Immature natural killer cell (primary cell): ENCODE results near the gene MIA3. TPM values are rescaled to one million over a fixed set of nuclear protein-coding genes. Genes with fewer than 3 reads are reported as not detected.

Experiments
- DNase-seq, 3 donors: peaks; one replicate each; pipeline ENCODE4 v3.0.0; 2022; ENCODE audit warnings: mixed read lengths in 1 of 3
- H3K27ac Mint-ChIP-seq, 6 donors: one replicate each; pipeline ENCODE4 v1.8.0; 2020; ENCODE audit warnings: mixed read lengths in 6 of 6, mild to moderate bottlenecking in 5 of 6, inconsistent platforms in 4 of 6, moderate library complexity in 3 of 6
- H3K27me3 Mint-ChIP-seq, 3 donors: one replicate each; pipeline ENCODE4 v1.8.0; 2020 to 2021; ENCODE audit warnings: low read depth in 3 of 3, mild to moderate bottlenecking in 3 of 3, mixed read lengths in 3 of 3, moderate library complexity in 3 of 3, inconsistent platforms in 1 of 3
- H3K36me3 Mint-ChIP-seq, 3 donors: one replicate each; pipeline ENCODE4 v1.8.0; 2020; ENCODE audit warnings: mixed read lengths in 3 of 3, inconsistent platforms in 2 of 3, mild to moderate bottlenecking in 2 of 3
- H3K4me1 Mint-ChIP-seq, 2 donors: one replicate each; pipeline ENCODE4 v1.8.0; 2020; ENCODE audit warnings: inconsistent platforms in 2 of 2, mild to moderate bottlenecking in 2 of 2, mixed read lengths in 2 of 2, moderate library complexity in 1 of 2
- H3K4me3 Mint-ChIP-seq, 5 donors: one replicate each; pipeline ENCODE4 v1.8.0; 2020; ENCODE audit warnings: mild to moderate bottlenecking in 5 of 5, mixed read lengths in 5 of 5, inconsistent platforms in 3 of 5, moderate library complexity in 3 of 5
- H3K9me3 Mint-ChIP-seq, 6 donors: one replicate each; pipeline ENCODE4 v1.8.0; 2020; ENCODE audit warnings: mild to moderate bottlenecking in 6 of 6, mixed read lengths in 6 of 6, inconsistent platforms in 4 of 6, moderate library complexity in 3 of 6
- polyA plus RNA-seq, 3 donors: library from polyadenylated mRNA; unstranded; fragments of 300-500 nt; fragmentation: Illumina TruSeq; gene quantifications; one replicate each; pipeline ENCODE4 v1.2.3, GENCODE V29; 2021

The MIA3 gene
- polyA plus RNA-seq, 3 donors from 2014 or later = 24.5 to 61.6 (median 50.8) TPM

DNA sequence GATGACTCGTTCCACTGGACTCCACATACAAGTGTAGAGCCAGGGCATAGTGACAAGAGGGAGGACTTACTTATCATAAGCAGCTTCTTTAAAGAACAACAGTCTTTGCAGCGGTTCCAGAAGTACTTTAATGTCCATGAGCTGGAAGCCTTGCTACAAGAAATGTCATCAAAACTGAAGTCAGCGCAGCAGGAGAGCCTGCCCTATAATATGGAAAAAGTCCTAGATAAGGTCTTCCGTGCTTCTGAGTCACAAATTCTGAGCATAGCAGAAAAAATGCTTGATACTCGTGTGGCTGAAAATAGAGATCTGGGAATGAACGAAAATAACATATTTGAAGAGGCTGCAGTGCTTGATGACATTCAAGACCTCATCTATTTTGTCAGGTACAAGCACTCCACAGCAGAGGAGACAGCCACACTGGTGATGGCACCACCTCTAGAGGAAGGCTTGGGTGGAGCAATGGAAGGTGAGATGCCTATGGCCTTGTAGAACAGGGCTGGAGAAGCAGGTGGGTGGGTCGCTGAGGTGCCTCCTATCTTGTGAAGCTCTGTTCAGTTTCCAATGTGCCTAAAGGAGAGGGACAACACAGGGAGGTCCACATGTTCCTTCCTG, 12.1 kb downstream of the MIA3 start:
- Mint-ChIP-seq H3K27ac (no peak overlapping the region), H3K4me1 (peaks cover 0 to 5% of the 10 kb centered on the region in 2 donors), H3K9me3 (no peaks in the 10 kb centered on the region), H3K27me3 (peaks cover 0 to 6% (median 0%) of the 10 kb centered on the region in 3 donors), H3K4me3 (no peak overlapping the region), H3K36me3 (peaks cover 36 to 56% (median 45%) of the 10 kb centered on the region in 3 donors)
- no peak for DNase-seq

DNA sequence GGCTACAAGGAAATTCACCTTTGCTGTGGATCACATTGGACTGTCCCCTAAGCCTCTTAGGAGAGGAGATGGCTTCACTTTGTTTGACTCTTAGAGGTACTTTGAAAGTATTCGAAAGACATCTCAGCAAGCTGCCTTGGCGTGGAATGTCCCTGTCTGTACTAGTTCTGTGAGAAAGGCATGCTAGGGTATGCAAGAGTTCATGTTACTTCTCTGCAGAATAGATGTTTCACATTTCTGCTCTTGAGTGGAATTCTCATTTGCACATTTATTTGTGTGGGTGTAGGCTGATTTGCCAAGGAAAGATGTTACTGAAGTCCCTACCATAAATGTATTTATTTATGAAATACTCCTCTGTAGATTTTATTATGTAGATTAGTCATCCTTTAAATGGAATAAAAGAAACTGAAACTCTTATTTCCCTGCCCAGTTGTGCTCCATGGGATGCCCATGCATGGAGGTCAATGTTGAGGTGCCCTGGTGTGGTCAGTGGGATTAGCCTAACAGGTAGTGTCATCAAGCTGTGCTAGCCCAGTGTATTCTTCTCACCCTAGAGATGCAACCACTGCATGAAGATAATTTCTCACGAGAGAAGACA, 13.8 kb downstream of the MIA3 start:
- H3K27me3 Mint-ChIP-seq = peaks cover 0 to 6% (median 0%) of the 10 kb centered on the region in 3 donors
- no peak overlapping the region for H3K4me3 Mint-ChIP-seq
- no peak for DNase-seq
- peaks cover 0 to 5% of the 10 kb centered on the region in 2 donors for H3K4me1 Mint-ChIP-seq
- H3K36me3 Mint-ChIP-seq = peaks cover 29 to 52% (median 36%) of the 10 kb centered on the region in 3 donors
- no peak overlapping the region for H3K27ac Mint-ChIP-seq
- no peaks in the 10 kb centered on the region for H3K9me3 Mint-ChIP-seq

DNA sequence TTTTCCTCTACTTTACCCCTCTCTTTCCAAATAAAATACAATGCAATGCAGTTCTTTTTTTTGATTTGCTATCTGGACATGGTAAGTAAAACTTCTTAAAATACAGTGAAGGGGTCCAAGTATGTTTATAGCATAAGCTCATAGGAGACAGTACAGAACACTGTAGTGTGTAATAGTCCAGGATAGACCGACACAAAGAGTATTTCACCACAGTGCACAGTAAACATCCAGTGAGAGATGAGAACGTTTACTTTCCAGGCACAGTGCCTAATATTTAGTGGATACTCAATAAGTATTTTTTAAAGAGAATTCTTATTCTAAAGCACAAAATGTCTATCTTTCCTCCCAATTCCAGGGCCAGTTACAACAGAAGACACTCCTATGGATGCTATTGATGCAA, 14.9 kb downstream of the MIA3 start:
- no peaks in the 10 kb centered on the region for H3K9me3 Mint-ChIP-seq
- peaks cover 24 to 49% (median 28%) of the 10 kb centered on the region in 3 donors for H3K36me3 Mint-ChIP-seq
- no peak for DNase-seq
- H3K27me3 Mint-ChIP-seq = peaks cover 0 to 6% (median 0%) of the 10 kb centered on the region in 3 donors
- H3K27ac Mint-ChIP-seq = no peak overlapping the region
- peaks cover 0 to 5% of the 10 kb centered on the region in 2 donors for H3K4me1 Mint-ChIP-seq
- H3K4me3 Mint-ChIP-seq = no peak overlapping the region

DNA sequence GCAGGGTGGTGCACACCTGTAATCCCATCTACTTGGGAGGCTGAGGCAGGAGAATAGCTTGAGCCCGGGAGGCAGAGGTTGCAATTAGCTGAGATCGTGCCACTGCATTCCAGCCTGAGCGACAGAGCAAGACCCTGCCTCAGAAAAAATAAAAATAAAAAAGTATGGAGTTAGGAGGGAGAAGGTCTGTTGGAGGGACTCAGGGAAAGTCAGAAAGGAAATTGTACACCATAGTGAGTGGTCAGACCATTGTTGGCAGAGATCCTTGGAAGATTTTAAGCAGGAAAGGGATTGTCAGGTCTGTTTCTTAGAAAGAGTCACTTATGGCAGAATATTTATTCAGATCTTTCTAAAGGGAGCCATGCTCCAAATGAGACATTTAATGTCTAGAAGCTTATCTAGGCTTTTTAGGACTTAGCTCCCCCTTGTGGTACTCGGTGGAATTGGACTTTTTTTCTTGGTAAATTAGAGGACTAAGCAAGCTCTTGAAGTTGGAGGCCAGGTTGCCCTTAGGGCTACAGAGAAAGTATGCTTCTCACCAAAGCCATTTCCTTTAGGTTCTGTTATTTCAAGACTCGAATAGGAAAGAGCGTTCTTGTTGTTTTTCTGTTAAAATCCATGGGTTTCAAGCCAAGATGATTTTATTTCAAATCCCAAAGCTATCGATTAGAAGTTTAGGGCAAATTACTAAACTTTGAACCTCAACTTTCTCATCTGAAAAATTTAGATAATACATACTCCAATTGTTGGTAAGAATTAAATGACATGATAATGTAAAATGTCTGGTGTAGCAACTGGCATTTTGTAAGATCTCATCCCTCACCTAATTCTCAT, 16.5 kb downstream of the MIA3 start:
- Mint-ChIP-seq H3K4me1 (peaks cover 0 to 5% of the 10 kb centered on the region in 2 donors), H3K4me3 (no peak overlapping the region), H3K9me3 (no peaks in the 10 kb centered on the region), H3K36me3 (peaks cover 18 to 35% (median 22%) of the 10 kb centered on the region in 3 donors), H3K27ac (peak overlapping the region in 3 of 6 donors; percentile 55 to 73 (median 58)), H3K27me3 (peaks cover 0 to 3% (median 0%) of the 10 kb centered on the region in 3 donors)
- peak; percentile 68 to 78 (median 70) for DNase-seq

DNA sequence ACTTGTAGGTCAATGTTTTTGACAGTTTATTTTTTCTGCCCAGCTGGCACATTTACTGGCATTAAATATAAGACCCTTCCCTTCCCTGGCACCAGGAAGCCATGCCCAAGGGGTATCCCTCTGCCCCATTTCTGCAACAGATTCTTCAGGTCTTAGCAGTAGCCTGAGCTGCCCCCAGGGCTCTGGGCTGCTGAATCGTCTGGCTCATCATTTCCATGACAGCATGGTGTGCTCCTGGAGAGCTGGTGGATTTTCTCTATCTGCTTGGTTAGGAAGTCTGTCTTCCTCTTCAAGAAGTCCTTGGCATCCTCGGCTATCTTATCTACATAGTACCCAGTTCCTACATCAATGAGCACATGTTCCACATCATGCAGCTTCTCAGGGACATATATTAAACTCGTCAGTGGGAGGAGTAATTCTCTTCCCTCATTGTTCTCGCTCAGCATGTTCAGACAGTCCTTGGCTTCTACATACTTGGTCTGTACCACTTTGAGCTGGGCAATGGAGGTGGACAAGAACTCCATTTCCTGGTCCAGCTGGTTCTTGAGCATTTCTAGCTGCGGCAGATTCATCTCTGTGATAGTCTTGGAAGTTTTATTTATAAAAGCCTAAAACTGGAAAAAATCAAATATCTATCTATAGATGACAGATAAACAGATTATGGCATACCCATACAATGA, 23.5 kb downstream of the MIA3 start:
- peaks cover 7 to 13% (median 8%) of the 10 kb centered on the region in 3 donors for H3K27me3 Mint-ChIP-seq
- H3K36me3 Mint-ChIP-seq = peaks cover 8 to 12% (median 11%) of the 10 kb centered on the region in 3 donors
- H3K4me3 Mint-ChIP-seq = peak overlapping the region in 1 of 5 donors; percentile 3

DNA sequence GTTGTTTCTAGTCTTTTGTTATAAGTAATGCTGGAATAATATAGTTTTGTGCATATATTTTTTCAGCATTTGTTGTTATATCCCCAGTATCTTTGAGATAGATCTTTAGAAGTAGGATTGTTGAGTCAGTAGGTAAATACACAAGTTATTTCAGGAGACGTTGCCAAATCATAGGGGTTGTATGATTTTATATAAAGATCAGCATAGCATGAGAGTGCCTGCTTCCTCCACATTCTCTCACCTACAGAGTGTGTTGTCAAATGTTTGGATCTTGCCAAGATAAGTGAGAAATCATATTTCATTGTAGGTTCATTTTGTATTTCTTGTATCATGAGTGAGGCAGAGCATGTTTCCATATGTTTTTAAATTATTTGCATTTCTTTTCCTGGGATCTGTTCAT, 24.6 kb downstream of the MIA3 start:
- Mint-ChIP-seq H3K4me3 (peak overlapping the region; percentile 31 to 96 (median 91)), H3K9me3 (no peaks in the 10 kb centered on the region), H3K27ac (peak overlapping the region in 5 of 6 donors; percentile 1 to 100 (median 70))

More for the DNA sequence above, 23.5 kb downstream of the MIA3 start:
- Mint-ChIP-seq H3K9me3 (no peaks in the 10 kb centered on the region), H3K27ac (no peak overlapping the region), H3K4me1 (peaks cover 28 to 29% of the 10 kb centered on the region in 2 donors)
- no peak for DNase-seq

DNA sequence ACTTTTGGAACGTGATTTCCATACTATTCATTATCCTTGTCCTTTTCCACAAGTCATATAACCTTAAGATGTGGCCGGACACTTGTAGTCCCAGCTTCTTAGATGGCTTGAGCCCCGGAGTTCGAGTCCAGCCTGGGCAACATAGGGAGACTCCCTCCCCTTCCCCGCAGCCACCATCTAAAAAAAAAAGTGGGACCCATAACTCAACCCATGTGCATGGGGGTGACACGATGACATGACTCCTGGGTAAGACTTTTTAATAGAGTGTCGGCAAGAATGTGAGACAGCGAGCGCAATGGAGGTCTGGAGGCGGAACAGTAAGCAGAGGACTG, 25.7 kb downstream of the MIA3 start:
- peaks cover 30 to 37% of the 10 kb centered on the region in 2 donors for H3K4me1 Mint-ChIP-seq
- H3K4me3 Mint-ChIP-seq = peak overlapping the region; percentile 91 to 99 (median 96)
- no peak for DNase-seq
- peak overlapping the region; percentile 96 to 100 (median 100) for H3K27ac Mint-ChIP-seq
- H3K36me3 Mint-ChIP-seq = peaks cover 0 to 10% (median 7%) of the 10 kb centered on the region in 3 donors
- H3K9me3 Mint-ChIP-seq = no peaks in the 10 kb centered on the region
- H3K27me3 Mint-ChIP-seq = peaks cover 7 to 13% (median 8%) of the 10 kb centered on the region in 3 donors

More for the DNA sequence above, 24.6 kb downstream of the MIA3 start:
- Mint-ChIP-seq H3K27me3 (peaks cover 7 to 13% (median 8%) of the 10 kb centered on the region in 3 donors), H3K36me3 (peaks cover 3 to 14% (median 7%) of the 10 kb centered on the region in 3 donors), H3K4me1 (peaks cover 28 to 37% of the 10 kb centered on the region in 2 donors)
- no peak for DNase-seq

DNA sequence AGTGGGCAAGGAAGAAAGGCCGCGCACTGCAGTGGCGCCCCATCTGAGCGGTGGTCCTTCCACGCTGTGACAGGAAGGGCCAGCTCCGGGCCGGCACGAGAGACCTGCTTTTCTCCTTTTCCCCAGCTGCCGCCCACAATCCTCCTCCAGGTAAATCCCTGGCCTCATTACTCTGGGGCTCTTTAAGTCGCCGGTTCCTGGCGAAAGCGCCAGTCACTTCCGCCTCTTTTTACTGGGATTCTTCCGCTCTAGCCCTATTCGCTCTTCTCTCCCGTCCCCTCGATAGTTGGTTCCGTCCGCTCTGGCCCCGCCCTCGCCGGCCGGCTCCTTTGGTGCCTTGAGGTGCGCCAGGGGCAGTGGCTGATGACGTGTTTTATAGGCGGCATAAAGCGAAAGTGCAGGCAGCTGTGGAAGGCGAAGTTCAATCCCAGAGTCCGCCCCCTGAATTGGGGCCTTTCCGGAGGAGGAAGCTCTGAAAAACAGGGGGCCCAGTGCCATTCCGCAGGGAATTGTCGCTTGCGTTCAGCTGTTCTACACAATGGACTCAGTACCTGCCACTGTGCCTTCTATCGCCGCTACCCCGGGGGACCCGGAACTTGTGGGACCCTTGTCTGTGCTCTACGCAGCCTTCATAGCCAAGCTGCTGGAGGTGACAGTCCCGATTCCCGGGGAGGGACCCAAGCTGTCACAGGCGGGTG, 26.2 kb downstream of the MIA3 start:
- Mint-ChIP-seq H3K4me3 (peak overlapping the region; percentile 91 to 99 (median 96)), H3K9me3 (no peaks in the 10 kb centered on the region), H3K4me1 (peaks cover 31 to 37% of the 10 kb centered on the region in 2 donors), H3K27me3 (peaks cover 7 to 13% (median 8%) of the 10 kb centered on the region in 3 donors), H3K27ac (peak overlapping the region; percentile 96 to 100 (median 100)), H3K36me3 (peaks cover 4 to 8% (median 5%) of the 10 kb centered on the region in 3 donors)
- DNase-seq = peak; percentile 98

DNA sequence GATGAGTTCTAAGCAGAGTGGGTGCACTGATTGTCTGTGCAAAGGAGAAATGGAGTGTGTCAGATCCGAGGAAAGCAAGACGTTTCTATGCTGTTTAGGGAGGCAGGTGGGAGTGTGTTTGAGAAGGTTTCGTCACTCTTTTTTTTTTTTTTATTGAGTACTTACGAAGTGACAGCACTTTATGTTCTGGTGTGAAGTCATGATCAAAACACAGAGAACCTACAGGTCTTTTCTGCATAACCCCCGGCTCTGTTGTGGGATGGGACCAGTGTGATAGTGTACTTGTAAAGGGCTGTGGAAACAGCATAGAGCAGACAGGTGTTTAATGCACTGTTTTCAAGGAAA, 26.7 kb downstream of the MIA3 start:
- Mint-ChIP-seq H3K36me3 (peaks cover 4 to 7% (median 4%) of the 10 kb centered on the region in 3 donors), H3K4me1 (peaks cover 31 to 37% of the 10 kb centered on the region in 2 donors), H3K9me3 (no peaks in the 10 kb centered on the region), H3K4me3 (peak overlapping the region; percentile 91 to 99 (median 96)), H3K27ac (peak overlapping the region; percentile 96 to 100 (median 100)), H3K27me3 (peaks cover 7 to 13% (median 10%) of the 10 kb centered on the region in 3 donors)
- DNase-seq = no peak

DNA sequence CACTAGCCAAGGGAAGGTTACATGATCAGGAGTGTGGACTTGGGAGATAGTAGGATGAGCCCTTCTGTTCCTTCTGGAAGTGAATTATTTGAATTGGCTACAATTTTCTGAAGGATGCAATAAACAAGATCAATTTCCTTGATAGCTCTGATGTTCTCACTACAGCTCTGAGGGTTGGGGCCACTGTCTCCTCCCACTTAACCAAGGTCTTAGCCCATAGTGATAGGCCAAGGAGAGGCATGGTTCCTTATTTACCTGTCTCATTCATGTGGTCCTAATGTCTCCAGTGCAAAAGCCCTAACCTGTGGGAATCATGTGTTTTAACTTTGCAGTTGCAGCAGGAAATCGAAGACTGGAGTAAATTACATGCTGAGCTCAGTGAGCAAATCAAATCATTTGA, 34.8 kb downstream of the MIA3 start:
- Mint-ChIP-seq H3K27ac (peak overlapping the region in 3 of 6 donors; percentile 20 to 94 (median 57)), H3K27me3 (peaks cover 0 to 4% (median 2%) of the 10 kb centered on the region in 3 donors), H3K4me3 (no peak overlapping the region), H3K4me1 (peaks cover 27 to 44% of the 10 kb centered on the region in 2 donors), H3K9me3 (no peaks in the 10 kb centered on the region), H3K36me3 (peaks cover 40 to 73% (median 52%) of the 10 kb centered on the region in 3 donors)
- no peak for DNase-seq

DNA sequence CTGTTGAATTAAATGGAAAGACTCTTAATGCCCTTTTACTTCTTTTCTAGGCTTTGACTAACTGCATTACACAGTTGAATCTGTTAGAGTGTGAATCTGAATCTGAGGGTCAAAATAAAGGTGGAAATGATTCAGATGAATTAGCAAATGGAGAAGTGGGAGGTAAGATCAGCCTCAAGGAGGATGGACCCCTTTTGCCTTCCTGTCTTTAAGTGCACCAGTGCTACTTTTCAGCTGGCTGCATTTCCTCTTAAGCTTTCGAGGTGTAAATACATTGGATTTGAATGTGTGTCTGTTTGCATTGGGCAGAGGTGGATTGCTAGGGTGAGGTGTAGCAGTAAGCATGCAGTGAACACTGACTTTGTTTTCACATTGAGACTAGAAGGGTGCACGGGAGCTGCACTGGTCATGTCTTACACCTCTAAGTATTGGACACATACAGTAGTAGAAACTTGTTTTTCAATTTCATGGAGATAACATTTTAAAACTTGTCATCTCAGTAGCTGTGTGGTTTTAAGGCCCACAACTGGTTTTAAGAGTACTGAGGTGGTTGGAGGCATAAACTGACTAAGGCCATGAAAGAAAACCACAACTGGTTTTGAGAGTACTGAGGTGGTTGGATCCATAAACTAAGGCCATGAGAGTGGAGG, 35.4 kb downstream of the MIA3 start:
- no peak for DNase-seq
- H3K36me3 Mint-ChIP-seq = peaks cover 43 to 77% (median 56%) of the 10 kb centered on the region in 3 donors
- peaks cover 0 to 4% (median 2%) of the 10 kb centered on the region in 3 donors for H3K27me3 Mint-ChIP-seq
- peak overlapping the region in 5 of 6 donors; percentile 20 to 94 (median 86) for H3K27ac Mint-ChIP-seq
- H3K4me1 Mint-ChIP-seq = peaks cover 25 to 44% of the 10 kb centered on the region in 2 donors
- H3K4me3 Mint-ChIP-seq = no peak overlapping the region
- no peaks in the 10 kb centered on the region for H3K9me3 Mint-ChIP-seq

DNA sequence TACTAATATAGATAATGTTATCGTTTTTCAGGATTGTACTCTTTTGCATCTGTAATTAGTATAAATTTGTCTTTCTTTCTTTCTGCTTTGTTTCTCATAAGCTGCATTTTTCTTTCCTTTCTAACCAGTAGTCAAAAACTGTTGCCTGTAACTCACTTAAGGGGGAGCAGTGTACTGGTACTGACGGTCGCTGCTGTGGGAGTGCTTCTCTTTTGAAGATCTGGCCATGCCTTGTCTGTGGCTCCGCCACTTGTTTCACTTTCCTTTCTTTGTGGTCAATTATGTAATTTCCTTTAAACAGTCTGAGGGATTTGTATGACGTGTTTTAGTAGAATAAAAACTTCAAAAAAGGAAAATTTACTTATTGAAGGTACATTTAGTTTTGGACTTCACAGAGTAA, 37.0 kb downstream of the MIA3 start:
- peak overlapping the region; percentile 70 to 96 (median 86) for H3K27ac Mint-ChIP-seq
- peaks cover 24 to 44% of the 10 kb centered on the region in 2 donors for H3K4me1 Mint-ChIP-seq
- peak; percentile 73 to 79 (median 76) for DNase-seq
- peak overlapping the region in 4 of 5 donors; percentile 13 to 59 (median 24) for H3K4me3 Mint-ChIP-seq
- no peaks in the 10 kb centered on the region for H3K9me3 Mint-ChIP-seq
- H3K27me3 Mint-ChIP-seq = peaks cover 0 to 4% (median 0%) of the 10 kb centered on the region in 3 donors
- peaks cover 49 to 83% (median 51%) of the 10 kb centered on the region in 3 donors for H3K36me3 Mint-ChIP-seq
